HL-60 (cell line): ENCODE results near the gene PDAP1.

Experiments
- DNase-seq, 2 experiments: peaks; one replicate each; pipeline ENCODE4 v3.0.0-alpha.2; 2010 to 2020; ENCODE audit warnings: low read depth in 1 of 2, low spot score in 1 of 2
- H3K27ac ChIP-seq: fragments of 250-450 bp; sonication (Bioruptor Pico); replicated peaks from 2 replicates; pipeline ENCODE4 v1.5.1; 2020; ENCODE audit warnings: mild to moderate bottlenecking, moderate library complexity
- H3K27me3 ChIP-seq: fragments of 250-450 bp; sonication (Bioruptor Pico); 2 replicates; pipeline ENCODE4 v1.5.1; 2021; ENCODE audit warnings: mild to moderate bottlenecking, moderate library complexity; ENCODE audit not compliant: insufficient read depth, poor library complexity, severe bottlenecking
- H3K4me3 ChIP-seq: replicated peaks from 2 replicates; pipeline ENCODE4 v1.5.1; 2011; ENCODE audit warnings: mild to moderate bottlenecking, control low read depth, low read length; ENCODE audit not compliant: insufficient read depth
- CTCF ChIP-seq: IDR thresholded peaks from one replicate; pipeline ENCODE4 v1.5.1; 2011; ENCODE audit warnings: low read length, control low read depth, inconsistent platforms; ENCODE audit not compliant: insufficient read depth
- GABPA ChIP-seq: IDR thresholded peaks from 2 replicates; pipeline ENCODE4 v1.6.1; 2012; ENCODE audit warnings: low read depth
- POLR2AphosphoS5 ChIP-seq: IDR thresholded peaks from 2 replicates; pipeline ENCODE4 v1.6.1; 2012; ENCODE audit warnings: low read depth
- REST ChIP-seq: IDR thresholded peaks from 2 replicates; pipeline ENCODE4 v1.6.1; 2012; ENCODE audit warnings: low read depth; ENCODE audit not compliant: insufficient replicate concordance
- SPI1 ChIP-seq: IDR thresholded peaks from 2 replicates; pipeline ENCODE4 v1.6.1; 2012; ENCODE audit warnings: low read depth, mild to moderate bottlenecking, borderline replicate concordance

Gene PDAP1

GRCh38 chr7:99397297-99397983, 11.0 kb downstream of the PDAP1 start:
- DNase-seq: no peak
- no peak overlapping the region for H3K27ac ChIP-seq

GRCh38 chr7:99396418-99397296, 11.7 kb downstream of the PDAP1 start:
- H3K4me3 ChIP-seq: no peak overlapping the region
- TF ChIP-seq CTCF (no peak), SPI1 (no peak), REST (no peak)
- H3K27me3 ChIP-seq: no peaks in the 10 kb centered on the region
- no peak overlapping the region for H3K27ac ChIP-seq
- no peak for DNase-seq

More at GRCh38 chr7:99397297-99397983, 11.0 kb downstream of the PDAP1 start:
- no peak for TF ChIP-seq CTCF
- TF ChIP-seq POLR2AphosphoS5: peak; percentile 58
- no peak for TF ChIP-seq GABPA
- TF ChIP-seq REST: no peak
- no peak for TF ChIP-seq SPI1
- no peak overlapping the region for H3K4me3 ChIP-seq
- H3K27me3 ChIP-seq: no peaks in the 10 kb centered on the region

GRCh38 chr7:99395616-99396327, 12.6 kb downstream of the PDAP1 start:
- no peak overlapping the region for H3K4me3 ChIP-seq
- TF ChIP-seq POLR2AphosphoS5 (peak; percentile 64), SPI1 (no peak)
- DNase-seq: no peak
- H3K27me3 ChIP-seq: no peaks in the 10 kb centered on the region
- H3K27ac ChIP-seq: no peak overlapping the region

- H3K27ac ChIP-seq: no peak overlapping the region
- TF ChIP-seq CTCF (no peak), GABPA (no peak), POLR2AphosphoS5 (no peak), SPI1 (no peak), REST (no peak)
- DNase-seq: no peak
Observed at GRCh38 chr7:99394188-99394502, 14.3 kb downstream of the PDAP1 start.

More at GRCh38 chr7:99394188-99394502, 14.3 kb downstream of the PDAP1 start:
- Histone ChIP-seq H3K4me3 (no peak overlapping the region), H3K27me3 (no peaks in the 10 kb centered on the region)
